ENCODE data around the gene ACTR3C. TPM values are rescaled to one million over a fixed set of nuclear protein-coding genes. Genes with fewer than 3 reads are reported as not detected.
"Not testable (repeated sequence)": the region's sequence is repeated elsewhere in the genome, so short reads cannot be mapped to it uniquely, and the experiment has no call there.

ACTR3C gene
- polyA plus RNA-seq, 1 donor: 6.1 TPM

GRCh38 chr7:150325901-150326300, 2.6 kb upstream of the ACTR3C start:
- no peak overlapping the region for H3K4me3 ChIP-seq (ENCODE audit: low read length)
- DNase-seq: no peak
- H3K27ac ChIP-seq (ENCODE audit: low read length): no peak overlapping the region
- peaks cover 52% of the 10 kb centered on the region for H3K36me3 ChIP-seq (ENCODE audit: control insufficient read depth, insufficient read depth, low read length)
- H3K27me3 ChIP-seq (ENCODE audit: control insufficient read depth, insufficient read depth, low read length): no peaks in the 10 kb centered on the region
- no peaks in the 10 kb centered on the region for H3K9me3 ChIP-seq (ENCODE audit: control insufficient read depth, low read depth, low read length)
- peaks cover 20% of the 10 kb centered on the region for H3K4me1 ChIP-seq (ENCODE audit: control insufficient read depth, insufficient read depth, low read length)
- no CpG with 5 or more reads among the region's 6 CpGs for WGBS (ENCODE audit: insufficient coverage, low lambda C conversion rate)

GRCh38 chr7:150325110-150325611, 1.8 kb upstream of the ACTR3C start:
- H3K9me3 ChIP-seq (ENCODE audit: control insufficient read depth, low read depth, low read length): no peaks in the 10 kb centered on the region
- peak overlapping the region; percentile 18 for H3K27ac ChIP-seq (ENCODE audit: low read length)
- peaks cover 45% of the 10 kb centered on the region for H3K36me3 ChIP-seq (ENCODE audit: control insufficient read depth, insufficient read depth, low read length)
- H3K4me1 ChIP-seq (ENCODE audit: control insufficient read depth, insufficient read depth, low read length): peaks cover 22% of the 10 kb centered on the region
- DNase-seq: no peak
- no CpG with 5 or more reads among the region's 10 CpGs for WGBS (ENCODE audit: insufficient coverage, low lambda C conversion rate)
- no peaks in the 10 kb centered on the region for H3K27me3 ChIP-seq (ENCODE audit: control insufficient read depth, insufficient read depth, low read length)
- H3K4me3 ChIP-seq (ENCODE audit: low read length): no peak overlapping the region

- Histone ChIP-seq H3K27ac (ENCODE audit: low read length) (peak overlapping the region; percentile 85), H3K36me3 (ENCODE audit: control insufficient read depth, insufficient read depth, low read length) (peaks cover 38% of the 10 kb centered on the region), H3K27me3 (ENCODE audit: control insufficient read depth, insufficient read depth, low read length) (no peaks in the 10 kb centered on the region), H3K4me1 (ENCODE audit: control insufficient read depth, insufficient read depth, low read length) (peaks cover 22% of the 10 kb centered on the region), H3K9me3 (ENCODE audit: control insufficient read depth, low read depth, low read length) (no peaks in the 10 kb centered on the region), H3K4me3 (ENCODE audit: low read length) (peak overlapping the region; percentile 82)
- 56% methylated on average over 2 of the region's 12 CpGs for WGBS (ENCODE audit: insufficient coverage, low lambda C conversion rate)
- peak; percentile 23 to 55 for DNase-seq
Observed at GRCh38 chr7:150324373-150324961, 1.1 kb upstream of the ACTR3C start.

- H3K4me3 ChIP-seq (ENCODE audit: low read length): peak overlapping the region; percentile 82
- H3K4me1 ChIP-seq (ENCODE audit: control insufficient read depth, insufficient read depth, low read length): peaks cover 22% of the 10 kb centered on the region
- WGBS (ENCODE audit: insufficient coverage, low lambda C conversion rate): 27% methylated on average over 2 of the region's 16 CpGs
- no peaks in the 10 kb centered on the region for H3K9me3 ChIP-seq (ENCODE audit: control insufficient read depth, low read depth, low read length)
- H3K27ac ChIP-seq (ENCODE audit: low read length): peak overlapping the region; percentile 85
- H3K27me3 ChIP-seq (ENCODE audit: control insufficient read depth, insufficient read depth, low read length): no peaks in the 10 kb centered on the region
- DNase-seq: peak in 1 of 2 donors; percentile 35
- H3K36me3 ChIP-seq (ENCODE audit: control insufficient read depth, insufficient read depth, low read length): peaks cover 32% of the 10 kb centered on the region
Observed at GRCh38 chr7:150323682-150324372, 482 bp upstream of the ACTR3C start.

- Histone ChIP-seq H3K4me1 (ENCODE audit: control insufficient read depth, insufficient read depth, low read length) (peaks cover 22% of the 10 kb centered on the region), H3K9me3 (ENCODE audit: control insufficient read depth, low read depth, low read length) (no peaks in the 10 kb centered on the region), H3K4me3 (ENCODE audit: low read length) (peak overlapping the region; percentile 82), H3K36me3 (ENCODE audit: control insufficient read depth, insufficient read depth, low read length) (peaks cover 18% of the 10 kb centered on the region), H3K27ac (ENCODE audit: low read length) (peak overlapping the region; percentile 85), H3K27me3 (ENCODE audit: control insufficient read depth, insufficient read depth, low read length) (no peaks in the 10 kb centered on the region)
- no CpG with 5 or more reads among the region's 4 CpGs for WGBS (ENCODE audit: insufficient coverage, low lambda C conversion rate)
- DNase-seq: peak in 1 of 2 donors; percentile 60
Observed at GRCh38 chr7:150322114-150322832, 1.1 kb downstream of the ACTR3C start.

- H3K4me3 ChIP-seq (ENCODE audit: low read length): no peak overlapping the region
- DNase-seq: no peak
- no peaks in the 10 kb centered on the region for H3K27me3 ChIP-seq (ENCODE audit: control insufficient read depth, insufficient read depth, low read length)
- peaks cover 22% of the 10 kb centered on the region for H3K4me1 ChIP-seq (ENCODE audit: control insufficient read depth, insufficient read depth, low read length)
- peaks cover 13% of the 10 kb centered on the region for H3K36me3 ChIP-seq (ENCODE audit: control insufficient read depth, insufficient read depth, low read length)
- no peak overlapping the region for H3K27ac ChIP-seq (ENCODE audit: low read length)
- no CpG with 5 or more reads among the region's 3 CpGs for WGBS (ENCODE audit: insufficient coverage, low lambda C conversion rate)
- H3K9me3 ChIP-seq (ENCODE audit: control insufficient read depth, low read depth, low read length): no peaks in the 10 kb centered on the region
Observed at GRCh38 chr7:150321788-150322113, 1.6 kb downstream of the ACTR3C start.

GRCh38 chr7:150317748-150318444, 5.4 kb downstream of the ACTR3C start:
- no peaks in the 10 kb centered on the region for H3K9me3 ChIP-seq (ENCODE audit: control insufficient read depth, low read depth, low read length)
- no peaks in the 10 kb centered on the region for H3K27me3 ChIP-seq (ENCODE audit: control insufficient read depth, insufficient read depth, low read length)
- no peaks in the 10 kb centered on the region for H3K36me3 ChIP-seq (ENCODE audit: control insufficient read depth, insufficient read depth, low read length)
- H3K4me1 ChIP-seq (ENCODE audit: control insufficient read depth, insufficient read depth, low read length): peaks cover 14% of the 10 kb centered on the region
- DNase-seq: no peak
- WGBS (ENCODE audit: insufficient coverage, low lambda C conversion rate): 58% methylated on average over 2 of the region's 7 CpGs
- no peak overlapping the region for H3K27ac ChIP-seq (ENCODE audit: low read length)
- H3K4me3 ChIP-seq (ENCODE audit: low read length): no peak overlapping the region

- H3K27ac ChIP-seq (ENCODE audit: low read length); H3K9me3 ChIP-seq (ENCODE audit: control insufficient read depth, low read depth, low read length); H3K4me1 ChIP-seq (ENCODE audit: control insufficient read depth, insufficient read depth, low read length); H3K27me3 ChIP-seq (ENCODE audit: control insufficient read depth, insufficient read depth, low read length); DNase-seq; H3K4me3 ChIP-seq (ENCODE audit: low read length); H3K36me3 ChIP-seq (ENCODE audit: control insufficient read depth, insufficient read depth, low read length): not testable (repeated sequence)
- WGBS (ENCODE audit: insufficient coverage, low lambda C conversion rate): 60% methylated on average over 2 of the region's 6 CpGs
Observed at GRCh38 chr7:150316987-150317386, 6.4 kb downstream of the ACTR3C start.

GRCh38 chr7:150314639-150315239, 8.6 kb downstream of the ACTR3C start:
- Histone ChIP-seq H3K27ac (ENCODE audit: low read length) (no peak overlapping the region), H3K4me3 (ENCODE audit: low read length) (no peak overlapping the region), H3K9me3 (ENCODE audit: control insufficient read depth, low read depth, low read length) (no peaks in the 10 kb centered on the region), H3K27me3 (ENCODE audit: control insufficient read depth, insufficient read depth, low read length) (no peaks in the 10 kb centered on the region), H3K4me1 (ENCODE audit: control insufficient read depth, insufficient read depth, low read length) (no peaks in the 10 kb centered on the region), H3K36me3 (ENCODE audit: control insufficient read depth, insufficient read depth, low read length) (no peaks in the 10 kb centered on the region)
- no CpG with 5 or more reads among the region's 5 CpGs for WGBS (ENCODE audit: insufficient coverage, low lambda C conversion rate)
- DNase-seq: no peak

GRCh38 chr7:150313870-150314269, 9.5 kb downstream of the ACTR3C start:
- H3K27ac ChIP-seq (ENCODE audit: low read length): no peak overlapping the region
- H3K27me3 ChIP-seq (ENCODE audit: control insufficient read depth, insufficient read depth, low read length): no peaks in the 10 kb centered on the region
- H3K4me1 ChIP-seq (ENCODE audit: control insufficient read depth, insufficient read depth, low read length): no peaks in the 10 kb centered on the region
- H3K36me3 ChIP-seq (ENCODE audit: control insufficient read depth, insufficient read depth, low read length): no peaks in the 10 kb centered on the region
- WGBS (ENCODE audit: insufficient coverage, low lambda C conversion rate): no CpG with 5 or more reads among the region's 6 CpGs
- H3K9me3 ChIP-seq (ENCODE audit: control insufficient read depth, low read depth, low read length): no peaks in the 10 kb centered on the region
- H3K4me3 ChIP-seq (ENCODE audit: low read length): no peak overlapping the region
- DNase-seq: no peak
